ENCODE results near the gene MKKS.

GRCh38 chr20:10454151-10454750 lies 20.2 kb upstream of the MKKS start:
- TF ChIP-seq, protein P1, sequence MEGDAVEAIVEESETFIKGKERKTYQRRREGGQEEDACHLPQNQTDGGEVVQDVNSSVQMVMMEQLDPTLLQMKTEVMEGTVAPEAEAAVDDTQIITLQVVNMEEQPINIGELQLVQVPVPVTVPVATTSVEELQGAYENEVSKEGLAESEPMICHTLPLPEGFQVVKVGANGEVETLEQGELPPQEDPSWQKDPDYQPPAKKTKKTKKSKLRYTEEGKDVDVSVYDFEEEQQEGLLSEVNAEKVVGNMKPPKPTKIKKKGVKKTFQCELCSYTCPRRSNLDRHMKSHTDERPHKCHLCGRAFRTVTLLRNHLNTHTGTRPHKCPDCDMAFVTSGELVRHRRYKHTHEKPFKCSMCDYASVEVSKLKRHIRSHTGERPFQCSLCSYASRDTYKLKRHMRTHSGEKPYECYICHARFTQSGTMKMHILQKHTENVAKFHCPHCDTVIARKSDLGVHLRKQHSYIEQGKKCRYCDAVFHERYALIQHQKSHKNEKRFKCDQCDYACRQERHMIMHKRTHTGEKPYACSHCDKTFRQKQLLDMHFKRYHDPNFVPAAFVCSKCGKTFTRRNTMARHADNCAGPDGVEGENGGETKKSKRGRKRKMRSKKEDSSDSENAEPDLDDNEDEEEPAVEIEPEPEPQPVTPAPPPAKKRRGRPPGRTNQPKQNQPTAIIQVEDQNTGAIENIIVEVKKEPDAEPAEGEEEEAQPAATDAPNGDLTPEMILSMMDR (optimal IDR thresholded peaks at IDR 0.05 in 1 of 3, IDR thresholded peaks at IDR 0.05 in 1 of 3, conservative IDR thresholded peaks at IDR 0.05 in 1 of 3; ENCODE audit: extremely low read depth in 1 of 3, insufficient read depth in 2 of 3, low read length in 3 of 3): no peak
- no peak for TF ChIP-seq EZH2 (IDR thresholded peaks at IDR 0.05; ENCODE audit: low read length)
